ENCODE results near the gene CERS1. TPM values are rescaled to one million over a fixed set of nuclear protein-coding genes. Genes with fewer than 3 reads are reported as not detected.

CERS1 gene
- total RNA-seq, 1 donor: 0.36 TPM

GRCh38 chr19:18844806-18845329, 51.1 kb downstream of the CERS1 start:
- Histone ChIP-seq H4K20me1 (ENCODE audit: insufficient read depth, low read length) (peaks cover 92% of the 10 kb centered on the region), H3K4me1 (ENCODE audit: insufficient read depth, low read length) (peaks cover 54% of the 10 kb centered on the region), H3K9me3 (ENCODE audit: low read depth, low read length) (no peaks in the 10 kb centered on the region), H3K27ac (ENCODE audit: low read depth, low read length) (no peak overlapping the region), H3K36me3 (ENCODE audit: insufficient read depth, low read length) (peaks cover 6% of the 10 kb centered on the region), H3K27me3 (ENCODE audit: insufficient read depth, low read length) (no peaks in the 10 kb centered on the region), H2AFZ (ENCODE audit: low read length) (no peak overlapping the region), H3K4me3 (ENCODE audit: insufficient read depth, low read length) (no peak overlapping the region), H3K79me2 (ENCODE audit: insufficient read depth, low read length) (peaks cover 95% of the 10 kb centered on the region), H3K4me2 (ENCODE audit: insufficient read depth, low read length) (no peak overlapping the region)
- DNase-seq (ENCODE audit: insufficient read length, low spot score, missing footprints): no peak
- TF ChIP-seq, protein P1, sequence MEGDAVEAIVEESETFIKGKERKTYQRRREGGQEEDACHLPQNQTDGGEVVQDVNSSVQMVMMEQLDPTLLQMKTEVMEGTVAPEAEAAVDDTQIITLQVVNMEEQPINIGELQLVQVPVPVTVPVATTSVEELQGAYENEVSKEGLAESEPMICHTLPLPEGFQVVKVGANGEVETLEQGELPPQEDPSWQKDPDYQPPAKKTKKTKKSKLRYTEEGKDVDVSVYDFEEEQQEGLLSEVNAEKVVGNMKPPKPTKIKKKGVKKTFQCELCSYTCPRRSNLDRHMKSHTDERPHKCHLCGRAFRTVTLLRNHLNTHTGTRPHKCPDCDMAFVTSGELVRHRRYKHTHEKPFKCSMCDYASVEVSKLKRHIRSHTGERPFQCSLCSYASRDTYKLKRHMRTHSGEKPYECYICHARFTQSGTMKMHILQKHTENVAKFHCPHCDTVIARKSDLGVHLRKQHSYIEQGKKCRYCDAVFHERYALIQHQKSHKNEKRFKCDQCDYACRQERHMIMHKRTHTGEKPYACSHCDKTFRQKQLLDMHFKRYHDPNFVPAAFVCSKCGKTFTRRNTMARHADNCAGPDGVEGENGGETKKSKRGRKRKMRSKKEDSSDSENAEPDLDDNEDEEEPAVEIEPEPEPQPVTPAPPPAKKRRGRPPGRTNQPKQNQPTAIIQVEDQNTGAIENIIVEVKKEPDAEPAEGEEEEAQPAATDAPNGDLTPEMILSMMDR (IDR thresholded peaks at IDR 0.05; ENCODE audit: extremely low read depth, low read depth, low read length): no peak

DNA sequence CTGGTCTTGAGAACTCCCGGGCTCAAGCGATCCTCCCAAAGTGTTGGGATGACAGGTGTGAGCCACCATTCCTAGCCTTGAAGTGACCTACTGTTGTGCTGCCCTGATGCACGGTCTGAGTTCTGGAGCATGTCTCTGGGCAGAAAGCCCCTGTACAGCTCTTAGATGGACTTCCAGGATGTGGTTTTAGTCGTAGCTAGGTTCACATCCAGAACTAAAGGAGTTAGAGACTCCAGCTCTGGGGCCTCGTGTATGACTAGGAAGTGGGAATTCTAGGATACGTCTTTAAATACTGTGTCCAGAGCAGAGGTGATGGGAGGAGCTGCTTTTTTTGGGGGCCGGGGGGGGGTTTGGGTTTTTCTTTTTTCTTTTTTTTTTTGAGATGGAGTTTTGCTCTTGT, 52.0 kb downstream of the CERS1 start:
- DNase-seq (ENCODE audit: insufficient read length, low spot score, missing footprints): peak; percentile 80
- Histone ChIP-seq H3K4me1 (ENCODE audit: insufficient read depth, low read length) (peaks cover 53% of the 10 kb centered on the region), H3K36me3 (ENCODE audit: insufficient read depth, low read length) (peaks cover 6% of the 10 kb centered on the region), H3K4me3 (ENCODE audit: insufficient read depth, low read length) (no peak overlapping the region), H3K9me3 (ENCODE audit: low read depth, low read length) (no peaks in the 10 kb centered on the region), H3K4me2 (ENCODE audit: insufficient read depth, low read length) (no peak overlapping the region), H2AFZ (ENCODE audit: low read length) (no peak overlapping the region), H3K27ac (ENCODE audit: low read depth, low read length) (peak overlapping the region; percentile 32), H3K79me2 (ENCODE audit: insufficient read depth, low read length) (peaks cover 95% of the 10 kb centered on the region), H4K20me1 (ENCODE audit: insufficient read depth, low read length) (peaks cover 93% of the 10 kb centered on the region), H3K27me3 (ENCODE audit: insufficient read depth, low read length) (no peaks in the 10 kb centered on the region)
- TF ChIP-seq, protein P1 (IDR thresholded peaks at IDR 0.05; ENCODE audit: extremely low read depth, low read depth, low read length): no peak

- no peak overlapping the region for H2AFZ ChIP-seq (ENCODE audit: low read length)
- peaks cover 9% of the 10 kb centered on the region for H3K36me3 ChIP-seq (ENCODE audit: insufficient read depth, low read length)
- H3K4me3 ChIP-seq (ENCODE audit: insufficient read depth, low read length): no peak overlapping the region
- no peak overlapping the region for H3K4me2 ChIP-seq (ENCODE audit: insufficient read depth, low read length)
- no peaks in the 10 kb centered on the region for H3K9me3 ChIP-seq (ENCODE audit: low read depth, low read length)
- no peak for DNase-seq (ENCODE audit: insufficient read length, low spot score, missing footprints)
- TF ChIP-seq, protein P1 (IDR thresholded peaks at IDR 0.05; ENCODE audit: extremely low read depth, low read depth, low read length): no peak
- H3K27me3 ChIP-seq (ENCODE audit: insufficient read depth, low read length): no peaks in the 10 kb centered on the region
- no peak overlapping the region for H3K27ac ChIP-seq (ENCODE audit: low read depth, low read length)
- peaks cover 40% of the 10 kb centered on the region for H3K4me1 ChIP-seq (ENCODE audit: insufficient read depth, low read length)
- peaks cover 99% of the 10 kb centered on the region for H3K79me2 ChIP-seq (ENCODE audit: insufficient read depth, low read length)
- peaks cover 92% of the 10 kb centered on the region for H4K20me1 ChIP-seq (ENCODE audit: insufficient read depth, low read length)
Measured at GRCh38 chr19:18842166-18842565, 53.8 kb downstream of the CERS1 start.

- H3K27ac ChIP-seq (ENCODE audit: low read depth, low read length): no peak overlapping the region
- DNase-seq (ENCODE audit: insufficient read length, low spot score, missing footprints): peak; percentile 56
- TF ChIP-seq, protein P1 (IDR thresholded peaks at IDR 0.05; ENCODE audit: extremely low read depth, low read depth, low read length): no peak
- H3K9me3 ChIP-seq (ENCODE audit: low read depth, low read length): no peaks in the 10 kb centered on the region
- H3K4me3 ChIP-seq (ENCODE audit: insufficient read depth, low read length): no peak overlapping the region
- no peak overlapping the region for H3K4me2 ChIP-seq (ENCODE audit: insufficient read depth, low read length)
- peaks cover 9% of the 10 kb centered on the region for H3K36me3 ChIP-seq (ENCODE audit: insufficient read depth, low read length)
- peaks cover 91% of the 10 kb centered on the region for H4K20me1 ChIP-seq (ENCODE audit: insufficient read depth, low read length)
- peaks cover 100% of the 10 kb centered on the region for H3K79me2 ChIP-seq (ENCODE audit: insufficient read depth, low read length)
- H2AFZ ChIP-seq (ENCODE audit: low read length): no peak overlapping the region
- H3K4me1 ChIP-seq (ENCODE audit: insufficient read depth, low read length): peaks cover 40% of the 10 kb centered on the region
- H3K27me3 ChIP-seq (ENCODE audit: insufficient read depth, low read length): no peaks in the 10 kb centered on the region
Measured at GRCh38 chr19:18841400-18841799, 54.6 kb downstream of the CERS1 start.

Measured in osteoblast (primary cell).